Activated CD4-positive, alpha-beta memory T cell treated with anti-CD3 and anti-CD28 coated beads for 36 hours (primary cell): ENCODE results near the gene LFNG. TPM values are rescaled to one million over a fixed set of nuclear protein-coding genes. Genes with fewer than 3 reads are reported as not detected.

Source experiments
- CTCF ChIA-PET: fragments of 350-600 bp; sonication (Branson Sonifier 250); formaldehyde crosslinking; loops from one replicate; lab custom pipeline; 2021; ENCODE audit warnings: antibody characterized with exemption, inconsistent platforms; lab: Charles Lee
- POLR2A ChIA-PET: fragments of 350-600 bp; sonication (Branson Sonifier 250); formaldehyde crosslinking; loops from one replicate; lab custom pipeline; 2021; ENCODE audit warnings: antibody characterized with exemption; lab: Charles Lee
- DNase-seq: peaks from one replicate; pipeline ENCODE4 v3.0.0-alpha.2; 2020
- H3K27ac Mint-ChIP-seq: one replicate; pipeline ENCODE4 v1.8.0; 2021; ENCODE audit warnings: mixed read lengths
- H3K27me3 Mint-ChIP-seq: one replicate; pipeline ENCODE4 v1.8.0; 2021; ENCODE audit warnings: mixed read lengths
- H3K36me3 Mint-ChIP-seq: one replicate; pipeline ENCODE4 v1.8.0; 2021; ENCODE audit warnings: mixed read lengths
- H3K4me1 Mint-ChIP-seq: one replicate; pipeline ENCODE4 v1.8.0; 2021; ENCODE audit warnings: low read depth, mixed read lengths
- H3K4me3 Mint-ChIP-seq: one replicate; pipeline ENCODE4 v1.8.0; 2021; ENCODE audit warnings: mild to moderate bottlenecking, mixed read lengths
- H3K9me3 Mint-ChIP-seq: one replicate; pipeline ENCODE4 v1.8.0; 2021; ENCODE audit warnings: mixed read lengths
- intact Hi-C: fragments of 100-400 bp; cut with micrococcal nuclease; formaldehyde crosslinking; loops from one replicate; pipeline ENCODE4 v1.15.1; 2023
- total RNA-seq, 2 experiments: library from RNA; stranded (reverse); gene quantifications; one replicate each; pipeline ENCODE4 v1.2.3, GENCODE V29; 2021

Gene LFNG
- total RNA-seq, 2 experiments from 2014 or later = 33.0 to 33.1 TPM

DNA sequence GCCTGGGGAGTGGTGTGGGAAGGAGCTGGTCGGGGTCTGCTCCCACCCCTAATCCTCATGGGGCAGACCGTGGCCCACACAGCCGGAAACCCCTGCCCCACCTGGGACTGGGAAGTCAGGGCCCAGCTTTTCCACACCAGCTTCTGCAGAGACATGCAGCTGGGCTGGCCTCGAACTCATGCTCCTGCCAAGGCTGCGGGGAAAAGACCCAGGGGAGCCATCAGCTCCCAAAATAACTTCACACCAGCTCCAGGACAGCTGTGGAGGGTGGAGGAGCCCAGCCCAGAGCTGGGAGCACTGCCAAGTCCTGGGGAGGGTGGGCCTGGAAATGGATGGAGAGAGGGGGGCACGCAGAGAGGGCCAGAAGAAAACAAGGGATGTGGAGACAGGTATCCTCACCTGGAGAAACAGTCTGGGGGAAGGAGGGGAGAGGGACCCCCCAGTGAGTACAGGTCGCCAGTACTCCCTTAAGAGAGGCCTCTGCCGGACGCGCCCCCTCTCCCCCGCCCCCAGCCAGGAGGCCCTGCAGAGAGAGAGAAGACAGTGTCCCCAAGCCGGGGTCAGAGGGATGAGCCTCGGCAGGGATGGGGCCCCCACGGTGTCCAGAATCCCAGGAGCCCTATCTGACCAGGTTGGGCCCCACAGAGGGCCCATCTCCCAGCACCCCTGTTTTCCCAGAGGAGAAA lies 31.8 kb upstream of the LFNG start:
- H3K36me3 Mint-ChIP-seq = no peaks in the 10 kb centered on the region
- intact Hi-C loops = no loop called here
- H3K4me1 Mint-ChIP-seq = no peaks in the 10 kb centered on the region
- H3K27ac Mint-ChIP-seq = no peak overlapping the region
- H3K4me3 Mint-ChIP-seq = no peak overlapping the region
- peaks cover 3% of the 10 kb centered on the region for H3K27me3 Mint-ChIP-seq
- peaks cover 5% of the 10 kb centered on the region for H3K9me3 Mint-ChIP-seq
- DNase-seq = no peak
- ChIA-PET CTCF (interaction anchor here (1.9 kb wide), 1 partner anchor 18 kb away, joined by 8 read pairs; no protein-coding TSS in a partner anchor), POLR2A (no interaction called here)

- POLR2A ChIA-PET = no interaction called here
These were observed 31.3 kb upstream of the LFNG start for GRCh38 chr7:2488272-2488645.

DNA sequence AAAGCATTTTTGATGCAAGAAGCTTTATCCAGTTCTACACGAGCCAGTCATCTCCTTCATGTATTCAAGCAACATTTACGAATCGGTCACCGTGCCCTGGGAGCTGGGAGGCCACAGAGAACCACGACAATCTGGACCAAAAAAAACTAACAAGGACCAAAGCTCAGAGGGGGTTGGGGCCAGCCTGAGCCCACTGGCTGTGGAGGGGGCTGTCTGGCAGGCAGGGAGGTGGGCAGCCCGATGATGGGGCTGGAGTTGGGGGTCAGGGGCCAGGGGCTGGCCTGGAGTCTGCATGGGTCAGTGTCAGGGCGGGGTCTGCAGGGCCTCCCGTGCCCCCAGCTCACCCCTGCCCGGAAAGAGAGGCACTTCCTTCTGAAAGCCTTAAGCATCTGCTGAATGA lies 30.9 kb upstream of the LFNG start:
- POLR2A ChIA-PET = no interaction called here
- no peaks in the 10 kb centered on the region for H3K36me3 Mint-ChIP-seq
- no peak overlapping the region for H3K27ac Mint-ChIP-seq
- no peaks in the 10 kb centered on the region for H3K4me1 Mint-ChIP-seq
- intact Hi-C loops = no loop called here
- H3K9me3 Mint-ChIP-seq = no peaks in the 10 kb centered on the region
- CTCF ChIA-PET = interaction anchor here (1.9 kb wide), 1 partner anchor 19 kb away, joined by 8 read pairs; no protein-coding TSS in a partner anchor
- peaks cover 3% of the 10 kb centered on the region for H3K27me3 Mint-ChIP-seq
- H3K4me3 Mint-ChIP-seq = no peak overlapping the region
- no peak for DNase-seq

More at GRCh38 chr7:2488272-2488645, 31.3 kb upstream of the LFNG start:
- no peaks in the 10 kb centered on the region for H3K4me1 Mint-ChIP-seq
- H3K9me3 Mint-ChIP-seq = no peaks in the 10 kb centered on the region
- intact Hi-C loops = no loop called here
- no peak overlapping the region for H3K4me3 Mint-ChIP-seq
- no peak for DNase-seq
- CTCF ChIA-PET = interaction anchor here (1.9 kb wide), 1 partner anchor 19 kb away, joined by 8 read pairs; no protein-coding TSS in a partner anchor
- no peak overlapping the region for H3K27ac Mint-ChIP-seq
- H3K36me3 Mint-ChIP-seq = no peaks in the 10 kb centered on the region
- peaks cover 3% of the 10 kb centered on the region for H3K27me3 Mint-ChIP-seq

DNA sequence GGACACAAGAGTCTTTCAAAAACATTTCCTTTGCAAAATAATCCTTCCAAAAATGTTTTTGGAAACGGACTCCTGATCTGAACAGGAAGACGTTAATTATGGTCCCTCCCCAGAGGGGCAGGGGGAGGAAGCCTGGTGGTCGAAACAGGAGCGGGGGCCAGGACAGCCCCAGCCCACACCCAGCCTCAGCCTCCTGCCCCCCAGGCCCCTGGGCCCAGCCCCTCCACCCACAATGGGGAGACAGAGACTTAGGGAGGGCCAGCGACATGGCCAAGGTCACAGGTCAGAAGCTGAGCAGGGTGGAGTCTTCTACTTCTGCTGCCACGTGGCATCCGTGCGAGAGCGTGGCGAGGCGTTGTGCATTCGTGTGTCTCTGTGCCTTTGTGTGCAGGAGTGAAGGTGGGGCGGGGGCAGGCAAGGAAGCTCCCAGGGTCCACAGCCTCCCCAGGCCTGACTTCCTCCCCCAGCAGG lies 29.4 kb upstream of the LFNG start:
- Mint-ChIP-seq H3K4me1 (no peaks in the 10 kb centered on the region), H3K4me3 (no peak overlapping the region), H3K27ac (no peak overlapping the region), H3K9me3 (no peaks in the 10 kb centered on the region), H3K36me3 (no peaks in the 10 kb centered on the region), H3K27me3 (peaks cover 4% of the 10 kb centered on the region)
- intact Hi-C loops = no loop called here
- CTCF ChIA-PET = interaction anchor here (1.1 kb wide), 1 partner anchor 22 kb away, joined by 4 read pairs; no protein-coding TSS in a partner anchor
- no peak for DNase-seq
- POLR2A ChIA-PET = no interaction called here

- no peak for DNase-seq
- Mint-ChIP-seq H3K4me1 (no peaks in the 10 kb centered on the region), H3K36me3 (no peaks in the 10 kb centered on the region), H3K9me3 (no peaks in the 10 kb centered on the region), H3K4me3 (no peak overlapping the region), H3K27ac (no peak overlapping the region), H3K27me3 (peaks cover 9% of the 10 kb centered on the region)
- POLR2A ChIA-PET = no interaction called here
- CTCF ChIA-PET = interaction anchor here (1.3 kb wide), 1 partner anchor 24 kb away, joined by 3 read pairs; no protein-coding TSS in a partner anchor
- intact Hi-C loops = no loop called here
These were observed 27.5 kb upstream of the LFNG start for GRCh38 chr7:2492038-2492437.

DNA sequence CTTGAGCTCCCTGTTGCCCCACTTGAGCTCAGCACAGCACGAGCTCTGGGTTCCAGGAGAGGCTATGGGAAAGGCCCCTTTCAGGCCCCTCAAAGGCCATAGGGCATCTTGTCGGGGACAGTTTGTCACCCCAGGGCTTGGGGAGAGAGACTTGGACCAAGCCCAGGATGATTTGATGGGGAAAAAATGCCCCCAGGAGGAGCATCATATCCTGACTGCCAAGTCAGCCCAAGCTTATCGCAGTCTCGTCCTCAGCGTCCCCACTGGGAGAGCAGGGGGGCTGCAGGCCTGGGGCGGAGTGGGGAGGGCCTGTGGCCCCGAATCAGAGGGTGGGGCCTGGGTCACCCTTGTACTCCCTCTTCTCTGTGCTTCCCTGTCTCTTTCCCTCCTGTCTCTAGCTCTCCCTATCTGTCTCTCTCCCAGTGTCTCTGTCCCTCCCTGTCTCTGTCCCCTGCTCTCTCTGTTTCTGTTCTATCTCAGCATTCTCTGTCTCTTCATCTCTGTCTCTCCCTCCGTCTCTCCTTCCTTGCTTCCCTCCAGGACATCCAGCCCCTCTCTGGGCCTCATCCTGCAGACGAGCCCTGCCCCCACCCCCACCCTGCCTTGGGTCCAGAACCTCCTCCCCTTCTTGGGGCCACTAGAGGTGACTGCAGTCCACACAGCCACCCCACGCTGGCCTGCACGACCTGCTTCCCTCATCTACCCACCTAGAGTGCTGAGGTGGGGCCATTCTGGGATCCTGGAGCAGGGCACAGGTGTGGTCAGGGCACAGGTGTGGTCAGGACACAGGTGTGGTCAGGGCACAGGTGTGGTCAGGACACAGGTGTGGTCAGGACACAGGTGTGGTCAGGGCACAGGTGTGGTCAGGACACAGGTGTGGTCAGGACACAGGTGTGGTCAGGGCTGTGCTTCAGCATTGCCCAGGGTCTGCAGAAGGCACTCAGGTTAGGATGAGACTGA lies 26.1 kb upstream of the LFNG start:
- H3K4me1 Mint-ChIP-seq = no peaks in the 10 kb centered on the region
- peaks cover 13% of the 10 kb centered on the region for H3K27me3 Mint-ChIP-seq
- H3K36me3 Mint-ChIP-seq = no peaks in the 10 kb centered on the region
- intact Hi-C loops = no loop called here
- CTCF ChIA-PET = interaction anchor here (1.3 kb wide), 1 partner anchor 25 kb away, joined by 3 read pairs; no protein-coding TSS in a partner anchor
- DNase-seq = no peak
- POLR2A ChIA-PET = interaction anchor here (0.5 to 0.6 kb wide), 2 partner anchors 73 to 220 kb away, joined by 3 read pairs; no protein-coding TSS in a partner anchor
- no peak overlapping the region for H3K4me3 Mint-ChIP-seq
- H3K9me3 Mint-ChIP-seq = no peaks in the 10 kb centered on the region
- no peak overlapping the region for H3K27ac Mint-ChIP-seq

DNA sequence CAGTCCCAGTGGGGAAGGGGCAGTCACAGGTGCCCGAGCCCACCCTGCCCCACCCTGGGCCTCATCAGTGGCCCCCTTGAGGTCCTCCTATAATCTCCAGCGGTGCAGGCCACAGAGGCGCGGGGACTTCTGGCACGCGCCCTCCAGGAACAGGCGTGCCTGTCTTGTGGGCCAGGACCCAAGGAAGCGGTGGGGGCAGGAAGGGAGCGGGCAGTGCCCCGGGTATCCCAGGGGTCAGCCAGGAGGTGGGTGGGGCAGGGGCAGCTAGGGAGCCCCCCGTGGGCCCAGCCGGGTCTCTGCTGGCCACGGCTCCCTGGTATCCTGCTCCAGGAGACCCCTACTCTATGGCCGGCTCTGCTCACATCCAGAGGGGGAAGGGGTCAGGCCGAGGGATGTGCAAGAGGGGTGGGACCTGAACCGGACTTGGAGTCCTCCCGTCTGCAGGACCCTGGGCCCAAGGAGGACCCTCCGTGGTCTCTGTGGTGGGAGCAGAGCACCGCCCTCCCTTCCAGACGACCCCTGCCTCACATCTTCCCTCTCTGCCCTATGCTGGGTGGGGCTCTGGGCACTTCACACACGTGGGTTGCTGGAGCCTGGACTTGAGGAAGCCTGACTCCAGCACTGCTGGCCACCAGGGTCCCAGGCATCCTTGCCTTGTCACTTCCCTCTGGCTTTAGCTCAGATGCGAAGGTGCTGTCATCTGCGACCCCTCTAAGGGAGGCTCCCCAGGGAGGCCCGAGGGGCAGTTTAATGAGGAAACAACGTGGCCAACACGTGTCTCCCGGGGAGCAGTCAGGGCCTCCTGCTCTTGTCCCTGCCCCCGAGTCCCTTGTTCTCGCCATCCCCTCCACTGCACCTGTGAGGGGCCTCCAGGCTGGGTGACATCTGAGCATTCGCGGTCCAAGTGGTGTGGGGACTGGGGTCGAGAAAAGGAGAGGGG lies 25.1 kb upstream of the LFNG start:
- H3K4me1 Mint-ChIP-seq = no peaks in the 10 kb centered on the region
- no peak overlapping the region for H3K27ac Mint-ChIP-seq
- no peaks in the 10 kb centered on the region for H3K9me3 Mint-ChIP-seq
- no peak overlapping the region for H3K4me3 Mint-ChIP-seq
- no peaks in the 10 kb centered on the region for H3K36me3 Mint-ChIP-seq
- POLR2A ChIA-PET = no interaction called here
- DNase-seq = no peak
- peaks cover 11% of the 10 kb centered on the region for H3K27me3 Mint-ChIP-seq
- CTCF ChIA-PET = no interaction called here
- intact Hi-C loops = no loop called here

GRCh38 chr7:2495418-2496299 lies 23.9 kb upstream of the LFNG start:
- intact Hi-C loops = no loop called here
- ChIA-PET POLR2A (no interaction called here), CTCF (no interaction called here)
- no peak for DNase-seq
- Mint-ChIP-seq H3K4me3 (no peak overlapping the region), H3K9me3 (no peaks in the 10 kb centered on the region), H3K27me3 (peaks cover 11% of the 10 kb centered on the region), H3K27ac (no peak overlapping the region), H3K4me1 (no peaks in the 10 kb centered on the region), H3K36me3 (no peaks in the 10 kb centered on the region)

DNA sequence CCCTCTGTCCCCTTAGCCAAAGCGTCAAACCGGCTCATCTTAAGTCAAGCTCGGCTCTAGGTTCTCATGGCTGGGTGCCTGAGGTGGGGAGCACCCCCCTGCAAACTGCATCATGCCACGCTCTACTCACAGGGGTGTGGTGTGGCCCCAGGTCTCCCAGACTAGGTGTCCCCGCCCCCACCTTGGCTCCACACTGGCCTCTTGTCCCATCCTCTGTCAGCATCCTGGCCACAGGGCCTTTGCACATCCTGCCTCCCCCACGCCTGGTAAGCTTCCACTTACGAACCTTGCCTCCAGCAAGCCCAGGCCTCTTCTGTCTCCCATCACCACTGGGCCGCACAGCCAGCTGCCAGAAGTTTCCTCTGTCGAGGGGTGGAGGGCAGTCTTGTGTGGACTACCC lies 23.2 kb upstream of the LFNG start:
- Mint-ChIP-seq H3K36me3 (no peaks in the 10 kb centered on the region), H3K4me1 (no peaks in the 10 kb centered on the region), H3K27ac (no peak overlapping the region), H3K9me3 (no peaks in the 10 kb centered on the region), H3K27me3 (peaks cover 11% of the 10 kb centered on the region), H3K4me3 (no peak overlapping the region)
- intact Hi-C loops = no loop called here
- CTCF ChIA-PET = no interaction called here
- no peak for DNase-seq
- POLR2A ChIA-PET = no interaction called here

DNA sequence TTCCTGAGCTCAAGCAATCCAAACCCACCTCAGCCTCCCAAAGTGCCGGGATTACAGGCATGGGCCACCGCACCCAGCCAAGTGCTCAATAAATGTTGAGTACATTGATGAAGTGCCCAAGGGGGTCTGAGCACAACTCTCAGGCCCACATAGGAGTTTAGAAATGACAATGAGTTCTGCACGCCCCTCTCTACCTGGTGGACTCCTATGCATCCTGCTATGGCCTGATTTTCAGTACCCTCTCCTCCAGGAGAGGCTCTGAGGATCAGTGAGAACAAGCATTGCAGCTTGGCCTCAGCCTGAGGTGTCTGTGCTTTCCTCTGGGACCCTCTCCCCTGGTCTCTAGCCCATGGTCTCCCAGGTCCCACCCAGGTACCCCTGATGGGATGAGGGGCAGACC lies 22.5 kb upstream of the LFNG start:
- no peak for DNase-seq
- ChIA-PET POLR2A (no interaction called here), CTCF (no interaction called here)
- no peaks in the 10 kb centered on the region for H3K36me3 Mint-ChIP-seq
- H3K4me1 Mint-ChIP-seq = no peaks in the 10 kb centered on the region
- H3K27me3 Mint-ChIP-seq = peaks cover 11% of the 10 kb centered on the region
- H3K27ac Mint-ChIP-seq = no peak overlapping the region
- no peaks in the 10 kb centered on the region for H3K9me3 Mint-ChIP-seq
- intact Hi-C loops = no loop called here
- H3K4me3 Mint-ChIP-seq = no peak overlapping the region
